ENCODE measurements around the gene SEMA5B.

SEMA5B gene

GRCh38 chr3:122973893-122974615 lies 53.5 kb downstream of the SEMA5B start:
- DNase-seq (ENCODE audit: low spot score) = no peak

- DNase-seq (ENCODE audit: low spot score) = no peak
Observed at GRCh38 chr3:122972141-122972540, 55.4 kb downstream of the SEMA5B start.

GRCh38 chr3:122969585-122970469 lies 57.7 kb downstream of the SEMA5B start:
- DNase-seq (ENCODE audit: low spot score) = no peak

GRCh38 chr3:122967765-122968164 lies 59.8 kb downstream of the SEMA5B start:
- DNase-seq (ENCODE audit: low spot score) = no peak

GRCh38 chr3:122967356-122967755 lies 60.2 kb downstream of the SEMA5B start:
- DNase-seq (ENCODE audit: low spot score) = no peak

GRCh38 chr3:122966045-122966444 lies 61.5 kb downstream of the SEMA5B start:
- no peak for DNase-seq (ENCODE audit: low spot score)

- no peak for DNase-seq (ENCODE audit: low spot score)
Observed at GRCh38 chr3:122964811-122965210, 62.8 kb downstream of the SEMA5B start.

GRCh38 chr3:122962149-122962548 lies 65.4 kb downstream of the SEMA5B start:
- DNase-seq (ENCODE audit: low spot score) = no peak

GRCh38 chr3:122961146-122961545 lies 66.4 kb downstream of the SEMA5B start:
- DNase-seq (ENCODE audit: low spot score) = no peak

- no peak for DNase-seq (ENCODE audit: low spot score)
Observed at GRCh38 chr3:122960652-122961051, 66.9 kb downstream of the SEMA5B start.

- no peak for DNase-seq (ENCODE audit: low spot score)
Observed at GRCh38 chr3:122959339-122959738, 68.2 kb downstream of the SEMA5B start.

- no peak for DNase-seq (ENCODE audit: low spot score)
Observed at GRCh38 chr3:122957707-122958689, 69.6 kb downstream of the SEMA5B start.

GRCh38 chr3:122956693-122957455 lies 70.7 kb downstream of the SEMA5B start:
- DNase-seq (ENCODE audit: low spot score) = no peak

GRCh38 chr3:122955916-122956692 lies 71.5 kb downstream of the SEMA5B start:
- no peak for DNase-seq (ENCODE audit: low spot score)

- no peak for DNase-seq (ENCODE audit: low spot score)
Observed at GRCh38 chr3:122952520-122952919, 75.0 kb downstream of the SEMA5B start.

GRCh38 chr3:122948408-122948807 lies 79.2 kb downstream of the SEMA5B start:
- no peak for DNase-seq (ENCODE audit: low spot score)

- DNase-seq (ENCODE audit: low spot score) = no peak
Observed at GRCh38 chr3:122947738-122948137, 79.8 kb downstream of the SEMA5B start.

GRCh38 chr3:122947196-122947595 lies 80.4 kb downstream of the SEMA5B start:
- no peak for DNase-seq (ENCODE audit: low spot score)

- DNase-seq (ENCODE audit: low spot score) = no peak
Observed at GRCh38 chr3:122946185-122946584, 81.4 kb downstream of the SEMA5B start.

- no peak for DNase-seq (ENCODE audit: low spot score)
Observed at GRCh38 chr3:122945230-122945629, 82.3 kb downstream of the SEMA5B start.

Measured in CD4-positive, alpha-beta T cell treated with Interleukin-15 for 4 hours (primary cell).